Liver (tissue), 9 donors: ENCODE results near the gene RILP. TPM values are rescaled to one million over a fixed set of nuclear protein-coding genes. Genes with fewer than 3 reads are reported as not detected.

ENCODE experiments used
- DNase-seq: peaks from one replicate; pipeline ENCODE4 v3.0.0-alpha.2; 2017; ENCODE audit warnings: low spot score
- H3K27ac ChIP-seq, 2 donors: one replicate each; pipeline ENCODE4 v1.7.0; 2013; ENCODE audit warnings: inconsistent platforms in 2 of 2, low read length in 2 of 2, control low read depth in 1 of 2, low read depth in 1 of 2, mild to moderate bottlenecking in 1 of 2
- H3K27me3 ChIP-seq, 4 donors: one replicate each; pipeline versions ENCODE4 v1.6.1 to v1.7.0; 2013; ENCODE audit warnings: low read length in 3 of 4, inconsistent platforms in 1 of 4, mild to moderate bottlenecking in 1 of 4, moderate library complexity in 1 of 4; ENCODE audit not compliant: control insufficient read depth in 4 of 4, insufficient read depth in 4 of 4
- H3K36me3 ChIP-seq, 4 donors: one replicate each; pipeline versions ENCODE4 v1.6.1 to v1.7.0; 2013; ENCODE audit warnings: low read length in 3 of 4, mild to moderate bottlenecking in 3 of 4, low read depth in 1 of 4, moderate library complexity in 1 of 4; ENCODE audit not compliant: control insufficient read depth in 4 of 4, insufficient read depth in 3 of 4
- H3K4me1 ChIP-seq, 4 donors: one replicate each; pipeline versions ENCODE4 v1.6.1 to v1.7.0; 2013; ENCODE audit warnings: low read length in 3 of 4, mild to moderate bottlenecking in 3 of 4, moderate library complexity in 1 of 4; ENCODE audit not compliant: control insufficient read depth in 4 of 4, insufficient read depth in 4 of 4
- H3K4me3 ChIP-seq, 3 donors: one replicate each; pipeline versions ENCODE4 v1.6.1 to v1.7.0; 2013; ENCODE audit warnings: low read length in 3 of 3, control low read depth in 1 of 3, low read depth in 1 of 3, mild to moderate bottlenecking in 1 of 3
- H3K9ac ChIP-seq, 2 donors: one replicate each; pipeline ENCODE4 v1.7.0; 2013; ENCODE audit warnings: low read length in 2 of 2, mild to moderate bottlenecking in 2 of 2, moderate library complexity in 2 of 2, control low read depth in 1 of 2, low read depth in 1 of 2
- H3K9me3 ChIP-seq, 4 donors: one replicate each; pipeline versions ENCODE4 v1.6.1 to v1.7.0; 2013; ENCODE audit warnings: low read length in 3 of 4; ENCODE audit not compliant: control insufficient read depth in 4 of 4
- ATF3 ChIP-seq: IDR thresholded peaks from 2 replicates; pipeline ENCODE4 v1.6.1; 2016; ENCODE audit warnings: antibody characterized with exemption
- CTCF ChIP-seq: fragments of 150-350 bp; IDR thresholded peaks from 2 replicates; pipeline ENCODE4 v1.5.1; 2017; ENCODE audit warnings: improper control_type of control experiment, low read depth, low read length; ENCODE audit not compliant: missing input control
- EGR1 ChIP-seq, 2 donors: IDR thresholded peaks; 2 replicates each; pipeline ENCODE4 v1.6.1; 2016 to 2018; ENCODE audit warnings: antibody characterized with exemption in 2 of 2, low read depth in 2 of 2
- FOXA1 ChIP-seq: IDR thresholded peaks from 2 replicates; pipeline ENCODE4 v1.6.1; 2016; ENCODE audit warnings: antibody characterized with exemption
- FOXA2 ChIP-seq: IDR thresholded peaks from 2 replicates; pipeline ENCODE4 v1.6.1; 2016; ENCODE audit warnings: antibody characterized with exemption
- GABPA ChIP-seq, 2 donors: IDR thresholded peaks in 1 of 2; conservative IDR thresholded peaks in 1 of 2; 2 replicates each; pipeline ENCODE4 v1.6.1; 2016; ENCODE audit warnings: antibody characterized with exemption in 2 of 2, mild to moderate bottlenecking in 1 of 2, moderate library complexity in 1 of 2
- HNF4A ChIP-seq, 2 donors: conservative IDR thresholded peaks; 2 replicates each; pipeline ENCODE4 v1.6.1; 2016; ENCODE audit warnings: antibody characterized with exemption in 2 of 2, mild to moderate bottlenecking in 2 of 2
- HNF4G ChIP-seq: IDR thresholded peaks from 2 replicates; pipeline ENCODE4 v1.6.1; 2016; ENCODE audit warnings: antibody characterized with exemption
- JUND ChIP-seq, 2 donors: IDR thresholded peaks; 2 replicates each; pipeline ENCODE4 v1.6.1; 2016; ENCODE audit warnings: antibody characterized with exemption in 2 of 2
- MAX ChIP-seq: IDR thresholded peaks from 2 replicates; pipeline ENCODE4 v1.6.1; 2016; ENCODE audit warnings: antibody characterized with exemption
- NR2F2 ChIP-seq: IDR thresholded peaks from 2 replicates; pipeline ENCODE4 v1.6.1; 2016; ENCODE audit warnings: antibody characterized with exemption
- RAD21 ChIP-seq, 2 donors: IDR thresholded peaks; 2 replicates each; pipeline ENCODE4 v1.6.1; 2016; ENCODE audit warnings: antibody characterized with exemption in 2 of 2, mild to moderate bottlenecking in 2 of 2
- REST ChIP-seq: IDR thresholded peaks from 2 replicates; pipeline ENCODE4 v1.6.1; 2016; ENCODE audit warnings: antibody characterized with exemption, mild to moderate bottlenecking
- RXRA ChIP-seq, 2 donors: IDR thresholded peaks; 2 replicates each; pipeline ENCODE4 v1.6.1; 2017 to 2018; ENCODE audit warnings: antibody characterized with exemption in 2 of 2, mild to moderate bottlenecking in 1 of 2
- SP1 ChIP-seq: IDR thresholded peaks from 2 replicates; pipeline ENCODE4 v1.6.1; 2018; ENCODE audit warnings: antibody characterized with exemption, mild to moderate bottlenecking
- TAF1 ChIP-seq: conservative IDR thresholded peaks from 2 replicates; pipeline ENCODE4 v1.6.1; 2016; ENCODE audit warnings: antibody characterized with exemption, mild to moderate bottlenecking
- YY1 ChIP-seq: IDR thresholded peaks from 2 replicates; pipeline ENCODE4 v1.6.1; 2016; ENCODE audit warnings: antibody characterized with exemption, mild to moderate bottlenecking
- ZBTB33 ChIP-seq: IDR thresholded peaks from 2 replicates; pipeline ENCODE4 v1.6.1; 2016; ENCODE audit warnings: antibody characterized with exemption
- WGBS: extraction: QIAGEN DNeasy Blood & Tissue Kit; methylation state at CpG from one replicate; pipeline ENCODE4 v1.1.7; 2013; 5-methylcytosine and 5-hydroxymethylcytosine counted together
- polyA plus RNA-seq, 2 donors: library from polyadenylated mRNA; stranded (reverse) in 1 of 2; unstranded in 1 of 2; fragments of 200-250 nt in 1 of 2; fragments of >200 nt in 1 of 2; fragmentation: Nextera tagmentation in 1 of 2; extraction: Ambion mirVana in 1 of 2; gene quantifications; one replicate each; pipeline versions ENCODE4 v1.2.1 to v1.2.3, GENCODE V29; 2013 to 2015
- total RNA-seq, 2 donors: library from RNA; depleted of rRNA; stranded (reverse); fragments of >200 nt; gene quantifications; one replicate each; pipeline ENCODE4 v1.2.3, GENCODE V29; 2014
- donor health status: healthy.
- donor health status: healthy.
- donor health status: healthy.
- donor health status: healthy.
- donor health status: healthy.

The RILP gene
- total and polyA plus RNA-seq, 4 donors, result 7.9 to 47.4 (median 22.5) TPM

GRCh38 chr17:1604831-1605528 lies 44.7 kb downstream of the RILP start:
- DNase-seq, result no peak
- TF ChIP-seq FOXA2 (no peak), ATF3 (no peak), JUND (IDR thresholded peaks at IDR 0.05) (no peak), NR2F2 (no peak), TAF1 (no peak), HNF4A (conservative IDR thresholded peaks at IDR 0.05) (no peak), YY1 (no peak), EGR1 (IDR thresholded peaks at IDR 0.05; ENCODE audit: low read depth in 2 of 2) (no peak), GABPA (IDR thresholded peaks at IDR 0.05 in 1 of 2, conservative IDR thresholded peaks at IDR 0.05 in 1 of 2) (no peak), REST (no peak), ZBTB33 (no peak), FOXA1 (no peak), RXRA (IDR thresholded peaks at IDR 0.05) (no peak), HNF4G (no peak), MAX (no peak), SP1 (no peak), RAD21 (IDR thresholded peaks at IDR 0.05) (no peak), CTCF (no peak)
- H3K9me3 ChIP-seq, result no peaks in the 10 kb centered on the region
- no peak overlapping the region for H3K9ac ChIP-seq
- no peaks in the 10 kb centered on the region for H3K36me3 ChIP-seq
- no peak overlapping the region for H3K4me3 ChIP-seq
- no peak overlapping the region for H3K27ac ChIP-seq
- H3K4me1 ChIP-seq, result peaks cover 0 to 5% (median 2%) of the 10 kb centered on the region in 4 donors
- WGBS, result 82% methylated on average over 35 of the region's 35 CpGs
- H3K27me3 ChIP-seq, result no peaks in the 10 kb centered on the region
